NCI-H1092 treated with DMSO at 0.1 percent for 48 hours (cell line): ENCODE results near the gene RETREG3.
A peak's percentile ranks its signal among the peaks of the same experiment; 100 is the strongest.
"Not testable (repeated sequence)": the region's sequence is repeated elsewhere in the genome, so short reads cannot be mapped to it uniquely, and the experiment has no call there.

ENCODE experiments used
- DNase-seq: peaks from one replicate; lab custom pipeline; 2025; lab: John Stamatoyannopoulos, UW

The RETREG3 gene, protein sequence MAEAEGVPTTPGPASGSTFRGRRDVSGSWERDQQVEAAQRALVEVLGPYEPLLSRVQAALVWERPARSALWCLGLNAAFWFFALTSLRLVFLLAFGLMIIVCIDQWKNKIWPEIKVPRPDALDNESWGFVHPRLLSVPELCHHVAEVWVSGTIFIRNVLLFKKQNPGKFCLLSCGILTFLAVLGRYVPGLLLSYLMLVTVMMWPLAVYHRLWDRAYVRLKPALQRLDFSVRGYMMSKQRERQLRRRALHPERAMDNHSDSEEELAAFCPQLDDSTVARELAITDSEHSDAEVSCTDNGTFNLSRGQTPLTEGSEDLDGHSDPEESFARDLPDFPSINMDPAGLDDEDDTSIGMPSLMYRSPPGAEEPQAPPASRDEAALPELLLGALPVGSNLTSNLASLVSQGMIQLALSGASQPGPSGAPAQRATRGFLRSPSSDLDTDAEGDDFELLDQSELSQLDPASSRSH

DNA sequence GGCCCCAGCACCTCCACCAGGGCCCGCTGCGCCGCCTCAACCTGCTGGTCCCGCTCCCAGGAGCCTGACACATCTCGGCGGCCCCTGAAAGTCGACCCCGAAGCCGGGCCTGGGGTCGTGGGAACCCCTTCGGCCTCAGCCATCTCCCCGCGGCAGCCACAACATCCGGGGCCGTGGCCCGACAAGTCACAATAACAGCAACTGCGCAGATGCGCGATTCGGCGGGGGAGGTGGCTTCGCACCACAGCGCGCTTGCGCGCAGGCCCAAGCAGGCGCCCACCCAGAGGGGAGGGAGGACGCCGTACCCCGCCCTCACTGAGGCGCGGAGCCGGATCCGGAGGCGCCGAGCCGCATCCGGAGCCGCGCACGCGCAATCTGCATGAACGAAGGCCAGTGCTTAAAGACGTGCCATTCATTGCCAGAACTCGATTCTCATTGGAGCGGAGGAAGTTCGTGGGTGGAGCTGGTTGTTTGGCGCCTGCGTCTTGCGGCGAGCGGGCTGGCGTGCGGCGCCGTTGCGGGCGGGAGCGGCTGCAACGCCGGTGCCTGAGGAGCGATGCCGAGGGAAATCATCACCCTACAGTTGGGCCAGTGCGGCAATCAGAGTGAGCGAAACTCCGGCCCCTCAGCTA lies at the start of gene RETREG3, which contains the start of gene TUBG1:
Gene RETREG3, minus strand, starts transcription at position 193 of the 632 bp plus-strand sequence. Its CDS starts 50 bp downstream, at position 143.
Gene TUBG1, plus strand, starts transcription at position 502 of the 632 bp plus-strand sequence. Its CDS starts 55 bp downstream, at position 557.
- peak; percentile 99 for DNase-seq

DNA sequence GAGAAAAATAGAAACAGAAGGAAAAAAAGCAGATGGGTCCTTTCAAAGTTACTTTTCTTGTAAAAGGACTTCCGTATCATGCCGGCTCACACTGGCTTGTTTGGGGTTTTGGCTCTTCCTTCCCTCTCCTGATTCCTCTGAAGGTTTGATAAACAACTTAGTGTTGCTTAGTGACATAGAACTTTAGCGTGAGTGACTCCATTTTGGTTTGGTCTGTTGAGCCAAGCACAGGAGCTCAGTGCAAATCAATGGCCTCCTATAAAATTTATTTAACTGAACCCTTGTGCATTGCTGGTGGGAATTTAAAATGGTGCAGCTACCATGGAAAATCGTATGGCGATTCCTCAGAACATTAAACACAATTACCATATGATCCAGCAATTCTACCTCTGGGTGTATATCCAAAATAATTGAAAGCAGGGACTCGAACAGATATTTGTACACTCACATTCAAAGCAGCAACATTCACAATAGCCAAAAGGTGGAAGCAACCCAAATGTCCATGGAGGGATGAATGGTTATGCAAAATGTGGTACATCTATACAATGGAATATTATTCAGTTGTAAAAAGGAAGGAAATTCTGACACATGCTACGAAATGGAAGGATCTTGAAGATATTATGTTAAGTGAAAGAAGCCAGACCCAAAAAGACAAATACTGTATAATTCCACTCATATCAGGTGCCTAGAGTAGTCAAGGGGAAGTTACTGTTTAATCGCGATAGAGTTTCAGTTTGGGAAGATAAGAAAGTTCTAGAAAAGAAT lies 48.8 kb upstream of the RETREG3 start:
- DNase-seq, result no peak

DNA sequence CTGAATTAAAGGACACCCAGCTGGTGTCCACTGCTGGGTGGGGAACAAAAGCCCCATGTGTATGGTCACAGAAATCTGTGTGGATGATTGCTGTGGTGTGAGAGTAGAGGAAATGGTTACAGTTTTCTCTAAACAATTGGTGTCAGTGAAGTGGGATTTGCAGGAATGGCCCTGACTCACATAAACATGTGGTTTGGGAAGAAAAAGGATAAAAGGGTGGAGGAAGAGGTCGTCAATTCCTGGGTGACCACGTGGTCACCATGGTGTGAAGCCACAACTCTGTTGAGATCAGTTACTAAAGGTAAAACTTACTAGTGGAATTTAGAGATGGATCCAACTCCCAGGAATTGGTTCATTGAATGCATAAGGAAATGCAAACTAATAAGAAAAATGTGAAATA lies 46.4 kb upstream of the RETREG3 start:
- DNase-seq, result no peak

DNA sequence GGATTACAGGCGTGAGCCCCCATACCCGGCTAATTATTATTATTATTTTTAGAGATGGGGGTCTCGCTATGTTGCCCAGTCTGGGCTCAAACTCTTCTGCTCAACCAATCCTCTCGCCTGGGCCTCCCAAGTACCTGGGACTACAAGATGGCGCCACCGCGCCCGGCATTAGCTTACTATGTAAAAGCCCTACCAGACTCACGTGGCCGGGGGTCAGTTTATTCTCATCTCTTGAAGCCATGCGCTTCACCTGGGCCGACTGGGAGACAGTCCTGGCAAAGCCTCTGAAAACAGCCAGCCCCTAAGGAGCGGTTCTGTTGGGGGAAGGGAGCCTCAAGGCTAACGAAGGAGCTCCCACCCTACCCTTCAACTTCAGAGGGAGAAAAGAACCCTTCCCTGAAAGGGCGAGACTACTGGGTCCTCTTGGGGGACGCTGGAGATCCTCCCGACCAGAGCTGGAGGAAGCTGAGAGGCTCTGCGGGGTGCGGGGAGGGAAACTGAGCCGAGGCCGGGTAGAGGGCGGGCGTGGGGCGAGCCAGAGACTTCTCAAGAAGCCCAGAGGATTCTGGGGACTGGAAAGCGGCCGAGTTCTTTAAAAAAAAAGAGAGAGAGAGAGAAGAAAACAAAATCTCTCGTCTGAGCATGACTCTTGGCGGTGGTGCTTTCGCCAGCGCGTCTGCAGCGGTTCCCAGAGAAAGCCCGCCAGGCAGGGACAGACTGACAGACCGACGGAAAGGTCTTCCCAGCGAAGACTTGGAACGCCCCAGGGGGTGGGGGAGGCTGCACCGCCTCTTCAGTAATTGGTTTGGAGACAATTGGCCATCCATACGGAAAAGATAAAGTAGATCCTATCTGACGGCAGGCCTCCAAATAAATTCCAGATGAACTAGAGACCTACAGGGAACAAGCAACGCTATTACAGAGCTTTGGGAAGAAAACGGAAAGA lies 44.3 kb upstream of the RETREG3 start:
- DNase-seq, result no peak

DNA sequence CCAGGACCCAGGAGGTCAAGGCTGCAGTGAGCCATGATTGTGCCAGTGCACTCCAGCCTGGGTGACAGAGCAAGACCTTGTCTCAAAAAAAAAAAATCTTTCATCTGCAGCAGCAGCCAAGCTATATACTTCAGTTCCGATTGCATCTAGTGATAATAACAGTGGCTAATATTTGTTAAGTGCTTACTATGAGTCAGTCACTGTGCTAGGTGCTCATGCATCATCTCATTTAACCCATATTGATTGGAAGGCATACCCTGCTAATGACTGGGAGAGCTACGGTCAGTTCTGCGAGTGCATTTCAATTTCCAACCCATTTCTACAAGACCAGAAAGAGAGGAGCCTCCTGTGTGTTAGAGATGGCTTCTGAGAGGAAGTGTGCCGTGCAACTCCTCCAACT lies 42.2 kb upstream of the RETREG3 start:
- DNase-seq, result no peak

DNA sequence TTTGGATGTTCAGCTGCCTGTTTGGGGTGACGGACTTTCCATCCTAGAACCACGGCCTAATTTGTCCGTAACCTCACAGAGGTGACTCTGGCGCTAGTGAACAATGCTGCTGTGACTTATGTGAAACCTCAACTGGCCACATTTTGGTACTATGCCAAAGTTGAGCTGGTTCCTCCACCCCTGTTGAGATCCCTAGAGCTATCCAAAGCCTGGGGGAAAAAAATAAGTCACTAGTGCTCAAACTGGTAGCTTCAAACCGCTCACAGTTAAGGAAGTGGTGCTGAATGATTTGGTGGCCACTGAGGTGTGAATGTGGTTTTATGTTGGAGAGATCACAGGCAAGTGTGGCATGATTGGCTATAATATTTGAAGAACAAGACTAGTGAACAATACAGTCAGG lies 38.6 kb upstream of the RETREG3 start:
- no peak for DNase-seq

DNA sequence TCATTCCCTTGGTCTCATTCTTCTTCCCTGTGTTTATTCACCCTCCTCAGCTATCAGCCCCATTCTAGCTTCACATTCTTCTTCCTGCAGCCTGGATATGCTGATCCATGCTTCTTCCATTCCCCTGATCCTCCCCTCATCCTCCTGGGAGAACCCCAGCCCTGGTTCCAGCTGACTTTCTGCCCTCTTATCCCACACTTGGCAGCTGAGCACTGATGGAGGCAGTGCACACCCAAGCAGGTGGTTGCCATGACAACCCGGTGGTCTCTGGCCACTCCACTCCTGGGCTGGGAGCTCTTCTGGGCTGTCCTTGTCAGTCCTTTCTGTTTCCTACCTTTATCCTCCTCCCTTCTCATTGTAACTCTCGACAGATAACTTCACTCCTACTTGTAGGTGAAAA lies 33.2 kb upstream of the RETREG3 start:
- DNase-seq, result no peak

DNA sequence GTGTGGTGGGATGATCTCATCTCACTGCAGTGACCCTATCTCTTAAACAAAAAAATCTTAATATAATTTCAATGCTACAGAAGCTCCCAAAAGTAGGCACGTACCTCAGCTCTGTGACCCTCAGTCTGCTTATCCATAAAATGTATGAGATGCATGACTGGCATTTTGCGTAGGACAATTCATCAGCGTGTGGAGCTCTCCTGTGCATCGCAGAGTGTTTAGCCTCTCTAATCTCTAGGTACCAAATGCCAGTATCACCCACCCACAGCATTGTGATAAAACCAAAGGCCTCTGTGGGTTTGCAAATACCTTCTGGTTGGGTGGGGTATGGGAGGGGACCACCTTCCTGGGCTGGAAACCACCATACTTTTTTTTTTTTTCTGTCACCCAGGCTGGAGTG lies 30.9 kb upstream of the RETREG3 start:
- DNase-seq, result no peak

DNA sequence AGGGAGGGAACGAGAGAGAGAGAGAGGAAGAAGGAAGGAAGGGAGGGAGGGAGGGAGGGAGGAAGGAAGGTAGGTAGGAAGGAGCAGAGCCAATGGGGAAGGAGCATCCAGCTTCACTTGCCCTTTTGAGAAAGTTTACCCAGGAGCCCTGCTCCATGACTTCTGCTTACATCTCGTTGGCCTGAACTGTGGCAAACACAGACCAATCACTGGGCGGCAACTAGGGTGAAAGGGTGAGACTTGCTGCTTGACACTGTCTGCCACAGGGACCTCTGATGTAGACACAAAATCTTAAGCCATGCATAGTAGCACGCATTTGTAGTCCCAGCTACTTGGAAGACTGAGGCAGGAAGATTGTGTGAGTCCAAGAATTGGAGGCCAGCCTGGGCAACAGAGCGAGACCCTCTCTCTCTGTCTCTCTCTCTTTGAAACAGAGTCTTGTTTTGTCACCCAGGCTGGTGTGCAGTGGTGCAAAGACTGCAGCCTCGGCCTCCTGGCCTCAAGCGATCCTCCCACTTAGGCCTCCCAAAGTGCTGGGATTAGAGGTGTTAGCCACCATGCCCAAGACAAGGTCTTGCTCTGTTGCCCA lies 30.4 kb upstream of the RETREG3 start:
- no peak for DNase-seq

DNA sequence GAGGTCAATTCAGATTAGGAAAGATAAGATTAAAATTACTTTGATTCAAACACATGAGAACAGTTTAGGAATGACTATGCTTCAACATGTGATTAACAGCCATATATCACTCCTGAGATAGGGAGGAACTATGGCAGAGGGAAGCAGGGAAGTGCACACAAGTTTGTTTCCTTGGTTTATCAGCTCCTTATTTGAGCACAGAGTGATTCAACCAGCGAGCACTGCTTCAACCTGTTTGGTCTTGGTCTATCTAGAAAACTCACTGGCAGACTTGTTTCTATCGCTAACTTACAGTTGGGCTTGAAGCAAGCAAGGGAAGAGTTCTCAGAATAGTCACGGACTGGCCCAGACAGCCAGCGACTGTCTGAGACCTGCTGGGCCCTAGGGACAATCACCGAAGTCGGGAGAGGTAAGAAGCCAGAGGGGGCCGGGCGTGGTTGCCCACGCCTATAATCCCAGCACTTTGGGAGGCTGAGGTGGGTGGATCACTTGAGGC lies 23.8 kb upstream of the RETREG3 start:
- DNase-seq, result no peak

DNA sequence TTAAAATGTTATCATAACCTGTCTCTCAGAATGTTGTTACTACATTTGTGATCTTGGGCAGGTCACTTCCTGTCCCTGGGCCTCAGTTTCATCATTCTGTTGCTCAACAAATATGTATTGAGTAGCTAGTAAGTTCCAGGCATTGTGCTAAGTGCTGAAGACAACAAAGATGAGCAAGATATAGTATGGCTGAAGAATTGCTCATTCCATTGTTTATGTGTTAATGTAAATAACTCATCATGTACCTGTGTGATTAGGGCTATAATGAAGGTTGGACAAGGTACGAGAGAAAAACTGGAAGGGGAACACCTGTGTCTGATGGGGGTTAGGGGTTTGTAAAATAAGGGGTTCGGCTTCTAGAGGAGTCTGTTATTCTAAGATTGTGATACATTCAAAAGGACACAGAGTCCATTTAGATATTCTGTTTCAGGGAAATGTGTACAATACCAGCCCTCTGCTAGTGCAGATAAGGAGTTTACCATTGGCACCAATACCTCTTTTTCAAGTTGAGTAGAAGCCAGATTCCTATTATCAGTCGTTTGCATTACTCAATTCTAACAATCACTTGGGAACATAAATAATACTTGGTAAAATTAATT lies 20.3 kb upstream of the RETREG3 start:
- DNase-seq, result no peak

DNA sequence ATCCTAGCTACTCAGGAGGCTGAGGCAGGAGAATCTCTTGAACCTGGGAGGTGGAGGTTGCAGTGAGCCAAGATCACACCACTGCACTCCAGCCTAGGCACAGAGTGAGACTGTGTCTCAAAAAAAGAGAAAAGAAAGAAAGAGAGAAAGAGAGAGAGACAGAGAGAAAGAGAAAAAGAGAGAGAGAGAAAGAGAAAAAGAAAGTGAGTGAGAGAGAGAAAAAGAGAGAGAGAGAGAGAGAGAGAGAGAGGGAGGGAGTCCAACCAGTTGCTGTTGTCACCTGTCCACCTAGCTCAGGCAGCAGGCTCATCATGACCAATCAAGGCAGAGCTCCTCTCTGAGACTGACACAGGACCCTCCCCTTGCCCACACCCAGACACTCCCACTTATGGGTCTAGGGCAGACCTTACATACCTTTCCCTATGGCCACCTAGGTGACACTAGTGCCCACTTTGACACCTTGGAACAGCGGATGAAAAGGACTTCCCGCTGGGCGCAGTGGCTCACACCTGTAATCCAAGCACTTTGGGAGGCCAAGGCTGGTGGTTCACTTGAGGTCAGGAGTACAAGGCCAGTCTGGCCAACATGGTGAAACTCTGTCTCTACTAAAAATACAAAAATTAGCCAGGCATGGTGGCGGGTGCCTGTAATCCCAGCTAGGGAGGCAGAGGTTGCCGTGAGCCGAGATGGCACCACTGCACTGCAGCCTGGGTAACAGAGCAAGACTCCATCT lies 18.0 kb upstream of the RETREG3 start:
- DNase-seq, result not testable (repeated sequence)

DNA sequence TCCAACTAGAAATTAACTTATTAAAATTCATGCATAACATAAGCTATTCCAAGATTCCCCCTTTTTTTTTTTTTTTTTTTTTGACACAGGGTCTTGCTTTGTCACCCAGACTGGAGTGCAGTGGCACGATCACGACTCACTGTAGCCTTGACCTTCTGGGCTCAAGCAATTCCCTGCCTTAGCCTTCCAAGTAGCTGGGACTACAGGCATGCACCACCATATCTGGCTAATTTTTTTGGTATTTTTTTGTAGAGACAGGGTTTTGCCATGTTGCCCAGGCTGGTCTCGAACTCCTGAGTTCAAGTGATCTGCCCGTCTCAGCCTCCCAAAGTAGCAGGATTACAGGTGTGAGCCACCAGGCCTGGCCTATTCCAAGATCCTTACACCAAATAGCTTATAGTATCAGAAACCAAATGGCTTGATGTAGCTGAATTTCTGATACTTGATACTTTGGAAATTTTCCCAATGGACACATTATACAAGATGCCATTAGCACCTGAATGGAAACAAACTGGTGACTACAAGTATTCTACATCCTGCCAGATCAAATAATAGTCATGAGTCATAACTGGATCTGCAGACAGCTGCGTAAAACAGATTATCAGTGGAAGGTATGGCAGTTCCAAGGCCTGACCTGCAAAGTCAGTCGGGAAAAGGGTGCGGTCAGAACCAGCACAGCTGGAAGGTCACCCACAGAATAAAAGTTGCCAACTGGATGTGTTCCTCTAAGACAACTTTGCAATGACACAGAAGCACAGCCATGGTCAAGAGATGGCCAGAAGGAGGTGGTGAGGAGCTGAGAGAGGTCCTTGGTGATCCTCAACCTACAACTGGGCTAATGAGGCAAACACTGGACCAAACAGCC lies 14.8 kb upstream of the RETREG3 start:
- DNase-seq, result peak; percentile 11

DNA sequence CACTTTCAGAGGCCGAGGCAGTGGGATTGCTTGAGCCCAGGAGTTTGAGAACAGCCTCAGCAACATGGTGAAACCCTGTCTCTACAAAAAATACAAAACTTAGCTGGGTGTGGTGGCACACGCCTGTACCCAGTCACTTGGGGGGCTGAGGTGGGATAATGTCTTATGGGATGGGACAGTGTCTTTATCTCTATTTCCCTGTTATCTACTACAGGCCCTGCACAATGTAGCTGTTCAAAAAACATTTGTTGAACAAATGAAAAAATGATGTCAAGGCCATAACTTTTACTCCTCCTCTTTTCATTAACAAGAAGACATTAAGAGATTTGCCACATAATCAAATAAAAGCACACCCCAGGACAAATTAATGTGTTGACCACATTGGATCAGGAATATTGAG lies 14.1 kb upstream of the RETREG3 start:
- DNase-seq, result no peak

DNA sequence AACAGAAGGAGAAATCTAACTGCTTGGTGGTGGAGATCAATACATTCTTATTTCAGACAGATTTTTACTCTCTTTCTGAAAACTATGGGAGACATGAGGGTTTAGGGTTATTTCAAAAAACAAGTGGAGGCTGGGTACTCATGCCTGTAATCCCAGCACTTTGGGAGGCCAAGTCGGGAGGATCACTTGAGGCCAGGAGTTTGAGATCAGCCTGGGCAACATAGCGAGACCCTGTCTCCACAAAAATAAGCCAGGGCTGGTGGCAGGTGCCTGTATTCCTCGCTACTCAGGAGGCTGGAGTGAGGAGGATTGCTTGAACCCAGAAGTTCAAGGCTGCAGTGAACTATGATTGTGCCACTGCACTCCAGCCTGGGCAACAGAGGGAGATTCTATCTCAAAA lies 12.8 kb upstream of the RETREG3 start:
- DNase-seq, result not testable (repeated sequence)

DNA sequence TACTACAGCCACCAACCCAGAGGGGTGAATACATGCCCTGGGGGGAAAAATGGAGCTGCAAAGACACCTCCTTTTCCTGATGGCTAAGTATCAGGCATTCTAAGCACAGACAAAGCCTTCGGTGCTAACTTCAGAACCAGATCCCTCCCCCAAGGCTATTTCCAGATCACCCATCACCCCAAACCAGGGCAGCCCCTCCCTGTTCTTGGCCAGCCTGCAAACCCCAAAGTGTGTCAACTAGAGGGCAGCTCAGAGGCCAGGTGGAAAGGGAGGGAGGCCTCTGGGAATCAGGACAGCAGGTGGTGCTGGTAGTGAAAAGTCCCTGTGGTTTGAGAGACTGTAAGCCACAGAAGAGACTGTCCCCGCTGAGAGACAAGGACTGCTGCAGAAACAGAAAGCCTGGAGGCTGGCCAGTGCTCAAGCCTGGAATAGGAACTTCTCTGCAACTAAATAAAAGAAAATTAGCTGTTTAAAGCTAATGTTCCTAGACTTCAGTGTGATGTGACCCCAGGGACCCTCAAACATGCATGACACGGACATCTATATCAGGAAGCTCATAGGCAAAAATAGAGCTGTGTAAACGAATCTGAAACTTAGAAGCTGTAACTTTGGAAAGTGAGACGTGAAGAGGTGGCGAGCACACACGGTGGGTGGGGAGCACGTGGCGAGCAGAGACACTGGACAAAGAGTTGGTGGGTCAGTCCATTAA lies 9.4 kb upstream of the RETREG3 start:
- peak; percentile 69 for DNase-seq

DNA sequence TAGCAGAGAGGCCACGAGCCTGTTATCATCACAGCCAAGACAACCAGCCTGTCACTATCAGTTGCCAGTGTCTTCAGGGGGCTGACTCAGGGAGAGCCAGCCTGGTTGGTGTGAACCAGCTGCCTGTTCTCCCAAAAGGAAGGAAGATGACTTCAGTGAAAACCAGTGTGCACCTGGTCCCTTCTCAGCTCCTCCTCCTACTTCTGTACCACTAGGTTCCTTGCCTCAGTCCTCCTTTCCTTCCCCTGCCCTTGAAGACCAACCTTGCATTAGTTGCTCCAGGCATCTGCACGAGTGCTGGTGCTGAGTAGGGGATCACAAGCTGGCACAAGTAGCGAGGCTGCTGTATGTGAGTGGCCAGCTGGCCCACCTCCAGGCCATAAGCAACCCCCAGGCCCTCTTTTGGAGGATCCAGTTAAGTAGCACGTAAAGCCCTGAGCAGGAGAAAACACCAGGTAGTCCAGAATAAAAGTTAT lies 8.8 kb upstream of the RETREG3 start:
- DNase-seq, result peak; percentile 41
